ENCODE measurements around the gene SEC24B.
A peak's percentile ranks its signal among the peaks of the same experiment; 100 is the strongest.

Gene SEC24B

GRCh38 chr4:109434007-109434971 is 674 bp downstream of the SEC24B start:
- Mint-ChIP-seq H3K9me3 (no peaks in the 10 kb centered on the region), H3K27me3 (ENCODE audit: low read depth, poor library complexity) (no peaks in the 10 kb centered on the region), H3K4me1 (peaks cover 60% of the 10 kb centered on the region), H3K36me3 (ENCODE audit: low read depth) (peaks cover 27% of the 10 kb centered on the region), H3K4me3 (peak overlapping the region; percentile 90), H3K27ac (peak overlapping the region; percentile 90)
- TF ChIP-seq CTCF (IDR thresholded peaks at IDR 0.05) = no peak
- DNase-seq = no peak

- H3K27ac Mint-ChIP-seq = peak overlapping the region; percentile 68
- H3K36me3 Mint-ChIP-seq (ENCODE audit: low read depth) = peaks cover 13% of the 10 kb centered on the region
- H3K27me3 Mint-ChIP-seq (ENCODE audit: low read depth, poor library complexity) = no peaks in the 10 kb centered on the region
- H3K9me3 Mint-ChIP-seq = no peaks in the 10 kb centered on the region
- H3K4me3 Mint-ChIP-seq = peak overlapping the region; percentile 90
- H3K4me1 Mint-ChIP-seq = peaks cover 66% of the 10 kb centered on the region
- no peak for DNase-seq
- no peak for TF ChIP-seq CTCF (IDR thresholded peaks at IDR 0.05)
Measured at GRCh38 chr4:109435635-109436034, 2.0 kb downstream of the SEC24B start.

- no peaks in the 10 kb centered on the region for H3K27me3 Mint-ChIP-seq (ENCODE audit: low read depth, poor library complexity)
- H3K36me3 Mint-ChIP-seq (ENCODE audit: low read depth) = peaks cover 5% of the 10 kb centered on the region
- H3K4me1 Mint-ChIP-seq = peaks cover 70% of the 10 kb centered on the region
- no peaks in the 10 kb centered on the region for H3K9me3 Mint-ChIP-seq
- H3K4me3 Mint-ChIP-seq = peak overlapping the region; percentile 90
- no peak overlapping the region for H3K27ac Mint-ChIP-seq
- no peak for DNase-seq
- TF ChIP-seq CTCF (IDR thresholded peaks at IDR 0.05) = no peak
Measured at GRCh38 chr4:109436504-109436903, 2.9 kb downstream of the SEC24B start.

GRCh38 chr4:109440948-109441347 is 7.3 kb downstream of the SEC24B start:
- Mint-ChIP-seq H3K9me3 (peaks cover 20% of the 10 kb centered on the region), H3K4me3 (no peak overlapping the region), H3K27me3 (ENCODE audit: low read depth, poor library complexity) (no peaks in the 10 kb centered on the region), H3K4me1 (peaks cover 40% of the 10 kb centered on the region), H3K27ac (peak overlapping the region; percentile 72), H3K36me3 (ENCODE audit: low read depth) (peaks cover 31% of the 10 kb centered on the region)
- no peak for DNase-seq
- TF ChIP-seq CTCF (IDR thresholded peaks at IDR 0.05) = no peak

- TF ChIP-seq CTCF (IDR thresholded peaks at IDR 0.05) = no peak
- Mint-ChIP-seq H3K9me3 (peaks cover 26% of the 10 kb centered on the region), H3K27me3 (ENCODE audit: low read depth, poor library complexity) (no peaks in the 10 kb centered on the region), H3K27ac (no peak overlapping the region), H3K4me3 (no peak overlapping the region), H3K4me1 (peaks cover 30% of the 10 kb centered on the region), H3K36me3 (ENCODE audit: low read depth) (peaks cover 39% of the 10 kb centered on the region)
- DNase-seq = no peak
Measured at GRCh38 chr4:109441862-109442458, 8.3 kb downstream of the SEC24B start.
